IMR-90 (cell line): Measurements from ENCODE around the gene C17orf107. TPM values are rescaled to one million over a fixed set of nuclear protein-coding genes. Genes with fewer than 3 reads are reported as not detected.

Source experiments
- ATAC-seq: fragments of 200-7000 bp; cut with Tn5 transposase; 2 replicates; pipeline ENCODE4 v1.9.1; 2020; ENCODE audit warnings: low read depth, mild to moderate bottlenecking, moderate library complexity
- BruUV-seq: library from RNA; stranded (reverse); fragments of 400-500 nt; replicated peaks from 2 replicates; lab custom pipeline; 2021; lab: Mats Ljungman, UMichigan
- CTCF ChIA-PET: fragments of 300-600 bp; formaldehyde crosslinking; extraction: SDS; loops from one replicate; lab custom pipeline; 2021; ENCODE audit warnings: antibody characterized with exemption; lab: Yijun Ruan, JAX
- POLR2A ChIA-PET: fragments of 300-600 bp; sonication (Branson Sonifier 250); formaldehyde crosslinking; loops from one replicate; lab custom pipeline; 2022; ENCODE audit warnings: antibody characterized with exemption; ENCODE audit not compliant: unreplicated experiment; lab: Charles Lee
- DNase-seq: peaks from one replicate; pipeline ENCODE4 v3.0.0; 2013
- H2AFZ ChIP-seq: replicated peaks from 2 replicates; pipeline ENCODE3; 2013; ENCODE audit warnings: low read length, mild to moderate bottlenecking; ENCODE audit not compliant: poor library complexity
- H2AK5ac ChIP-seq: 2 replicates; pipeline ENCODE4 v1.6.1; 2013; ENCODE audit warnings: low read depth, low read length, inconsistent platforms
- H2AK9ac ChIP-seq: replicated peaks from 2 replicates; pipeline ENCODE3; 2013; ENCODE audit warnings: mild to moderate bottlenecking, low read depth, low read length, moderate library complexity; ENCODE audit not compliant: poor library complexity
- H2BK120ac ChIP-seq: 2 replicates; pipeline ENCODE4 v1.6.1; 2013; ENCODE audit warnings: low read depth, low read length, inconsistent platforms
- H2BK15ac ChIP-seq: 3 replicates; pipeline ENCODE4 v1.6.1; 2013; ENCODE audit warnings: low read depth, low read length, inconsistent platforms
- H2BK20ac ChIP-seq: 2 replicates; pipeline ENCODE4 v1.6.1; 2013; ENCODE audit warnings: low read depth, mild to moderate bottlenecking, inconsistent platforms, low read length, moderate library complexity
- H2BK5ac ChIP-seq: 2 replicates; pipeline ENCODE4 v1.6.1; 2013; ENCODE audit warnings: mild to moderate bottlenecking, low read depth, low read length, inconsistent platforms; ENCODE audit not compliant: poor library complexity, severe bottlenecking
- H3K14ac ChIP-seq: replicated peaks from 2 replicates; pipeline ENCODE4 v1.6.1; 2013; ENCODE audit warnings: low read depth, low read length, inconsistent platforms
- H3K18ac ChIP-seq: 2 replicates; pipeline ENCODE4 v1.6.1; 2013; ENCODE audit warnings: low read depth, low read length, control low read depth
- H3K23ac ChIP-seq: 2 replicates; pipeline ENCODE4 v1.6.1; 2013; ENCODE audit warnings: low read depth, low read length, inconsistent platforms
- H3K27ac ChIP-seq: 2 replicates; pipeline ENCODE4 v1.5.1; 2013; ENCODE audit warnings: mild to moderate bottlenecking, control low read depth, low read length; ENCODE audit not compliant: insufficient read depth
- H3K27me3 ChIP-seq: 2 replicates; pipeline ENCODE4 v1.6.1; 2013; ENCODE audit warnings: low read length; ENCODE audit not compliant: control insufficient read depth, insufficient read depth
- H3K36me3 ChIP-seq: 2 replicates; pipeline ENCODE4 v1.6.1; 2013; ENCODE audit warnings: low read length, mixed read lengths; ENCODE audit not compliant: control insufficient read depth, insufficient read depth
- H3K4ac ChIP-seq: 2 replicates; pipeline ENCODE4 v1.6.1; 2013; ENCODE audit warnings: low read depth, low read length, inconsistent platforms
- H3K4me1 ChIP-seq: 2 replicates; pipeline ENCODE4 v1.6.1; 2013; ENCODE audit warnings: low read length, mixed read lengths; ENCODE audit not compliant: control insufficient read depth, insufficient read depth
- H3K4me2 ChIP-seq: 2 replicates; pipeline ENCODE4 v1.6.1; 2013; ENCODE audit warnings: low read depth, mild to moderate bottlenecking, control low read depth, low read length, moderate library complexity
- H3K4me3 ChIP-seq: 2 replicates; pipeline ENCODE4 v1.5.1; 2013; ENCODE audit warnings: low read depth, mild to moderate bottlenecking, control low read depth, low read length, moderate library complexity; ENCODE audit not compliant: insufficient read depth
- H3K56ac ChIP-seq: 2 replicates; pipeline ENCODE4 v1.6.1; 2013; ENCODE audit warnings: low read length, inconsistent platforms; ENCODE audit not compliant: insufficient read depth; ENCODE audit errors: extremely low read depth
- H3K79me1 ChIP-seq, 2 experiments: 2 replicates each; pipeline ENCODE4 v1.6.1; 2013; ENCODE audit warnings: low read length in 2 of 2, inconsistent platforms in 1 of 2, low read depth in 1 of 2
- H3K9ac ChIP-seq: 2 replicates; pipeline ENCODE4 v1.6.1; 2013; ENCODE audit warnings: low read depth, low read length, control low read depth
- H3K9me1 ChIP-seq: 2 replicates; pipeline ENCODE4 v1.6.1; 2013; ENCODE audit warnings: low read length, inconsistent platforms; ENCODE audit not compliant: insufficient read depth
- H3K9me3 ChIP-seq: 2 replicates; pipeline ENCODE4 v1.6.1; 2013; ENCODE audit warnings: low read length; ENCODE audit not compliant: control insufficient read depth, insufficient read depth
- H4K20me1 ChIP-seq: 2 replicates; pipeline ENCODE4 v1.6.1; 2013; ENCODE audit warnings: low read length, inconsistent platforms; ENCODE audit not compliant: insufficient read depth
- H4K5ac ChIP-seq: 2 replicates; pipeline ENCODE4 v1.6.1; 2013; ENCODE audit warnings: mild to moderate bottlenecking, low read depth, low read length, control low read depth
- H4K8ac ChIP-seq, 2 experiments: 2 replicates each; pipeline ENCODE4 v1.6.1; 2013; ENCODE audit warnings: low read depth in 2 of 2, low read length in 2 of 2, control low read depth in 1 of 2, inconsistent platforms in 1 of 2
- H4K91ac ChIP-seq: 2 replicates; pipeline ENCODE4 v1.6.1; 2013; ENCODE audit warnings: low read depth, low read length, inconsistent platforms; ENCODE audit not compliant: insufficient read depth
- BHLHE40 ChIP-seq: fragments of 150-350 bp; IDR thresholded peaks from 2 replicates; pipeline ENCODE4 v1.6.1; 2016; ENCODE audit warnings: mild to moderate bottlenecking, low read depth, low read length
- CEBPB ChIP-seq: IDR thresholded peaks from 2 replicates; pipeline ENCODE4 v1.6.1; 2012; ENCODE audit warnings: low read depth, low read length, improper control_type of control experiment
- FOS ChIP-seq: fragments of 150-350 bp; IDR thresholded peaks from 2 replicates; pipeline ENCODE4 v1.6.1; 2016; ENCODE audit warnings: low read depth, low read length
- RAD21 ChIP-seq: IDR thresholded peaks from 2 replicates; pipeline ENCODE4 v1.6.1; 2012; ENCODE audit warnings: low read length, improper control_type of control experiment
- RCOR1 ChIP-seq: IDR thresholded peaks from 2 replicates; pipeline ENCODE4 v1.6.1; 2012; ENCODE audit warnings: mild to moderate bottlenecking, low read length, improper control_type of control experiment; ENCODE audit not compliant: insufficient replicate concordance
- WGBS, 2 experiments: methylation state at CpG; one replicate each; pipeline versions ENCODE4 v1.1.5 to v1.1.7; 2013; ENCODE audit warnings: missing lambda C conversion rate in 2 of 2; ENCODE audit not compliant: insufficient read length in 1 of 2; ENCODE audit errors: extremely low coverage in 2 of 2; 5-methylcytosine and 5-hydroxymethylcytosine counted together
- dilution Hi-C: fragments of 300-500 bp; cut with HindIII; formaldehyde crosslinking; loops from one replicate; pipeline ENCODE4 v1.14.3; 2018; ENCODE audit warnings: low sequenced_read_pairs; ENCODE audit not compliant: unreplicated experiment
- in situ Hi-C: fragments of 300-500 bp; cut with MboI; formaldehyde crosslinking; loops from 3 replicates; pipeline ENCODE4 v1.14.3; 2019; ENCODE audit warnings: low sequenced_read_pairs, inconsistent platforms, mixed read lengths
- intact Hi-C: fragments of 100-400 bp; cut with micrococcal nuclease; formaldehyde crosslinking; loops from 2 replicates; pipeline ENCODE4 v1.10.0; 2022
- polyA plus RNA-seq, 3 experiments: library from polyadenylated mRNA; depleted of rRNA; stranded (reverse); fragments of >200 nt; gene quantifications; 2 replicates each; pipeline ENCODE4 v1.2.3, GENCODE V29; 2012; ENCODE audit warnings: low replicate concordance in 1 of 3
- total RNA-seq: library from RNA; depleted of rRNA; stranded (reverse); fragments of >200 nt; gene quantifications from 2 replicates; pipeline ENCODE4 v1.2.3, GENCODE V29; 2012
- TF ChIP-seq, protein P1 (sequence below): conservative IDR thresholded peaks from 2 replicates; pipeline ENCODE4 v1.5.1; 2012; ENCODE audit warnings: mild to moderate bottlenecking, low read depth, low read length, improper control_type of control experiment
- TF ChIP-seq, protein P2 (sequence below): fragments of 150-350 bp; IDR thresholded peaks from 2 replicates; pipeline ENCODE4 v1.6.1; 2016; ENCODE audit warnings: low read depth, mild to moderate bottlenecking, low read length, moderate library complexity, borderline replicate concordance

Gene C17orf107
- total and polyA plus RNA-seq, 2 of the 4 experiments (the other 2 are of a cell fraction) = 0.54 to 0.82 TPM

- Histone ChIP-seq H3K14ac (no peak overlapping the region), H2BK120ac (no peak overlapping the region), H2AK5ac (no peak overlapping the region), H3K4ac (no peak overlapping the region), H3K36me3 (peaks cover 12% of the 10 kb centered on the region), H3K27ac (no peak overlapping the region), H3K4me3 (no peak overlapping the region), H3K27me3 (no peaks in the 10 kb centered on the region), H3K9ac (no peak overlapping the region), H3K4me2 (no peak overlapping the region), H3K23ac (no peak overlapping the region), H2BK15ac (no peak overlapping the region), H2BK5ac (no peak overlapping the region), H4K91ac (no peak overlapping the region), H3K18ac (no peak overlapping the region), H4K8ac (no peak overlapping the region), H2AFZ (no peak overlapping the region), H4K20me1 (no peaks in the 10 kb centered on the region), H2AK9ac (no peak overlapping the region), H3K9me3 (no peaks in the 10 kb centered on the region), H3K79me1 (peaks cover 0 to 2% of the 10 kb centered on the region in 2 experiments; a peak in 1 of 4 replicates), H3K4me1 (peaks cover 4% of the 10 kb centered on the region), H3K56ac (no peak overlapping the region), H4K5ac (no peak overlapping the region), H3K9me1 (peaks cover 9% of the 10 kb centered on the region), H2BK20ac (no peak overlapping the region)
- ATAC-seq = no peak
- 90% methylated on average over 4 of the region's 12 CpGs; no CpG with 5 or more reads in 1 of the 2 experiments for WGBS, 2 experiments
- intact Hi-C loops = no loop called here
- ChIA-PET CTCF (no interaction called here), POLR2A (no interaction called here)
- in situ Hi-C loops = no loop called here
- no TSS peak for BruUV-seq
- TF ChIP-seq RCOR1 (no peak), CEBPB (no peak), RAD21 (no peak), FOS (no peak), BHLHE40 (no peak)
- TF ChIP-seq, protein P1, sequence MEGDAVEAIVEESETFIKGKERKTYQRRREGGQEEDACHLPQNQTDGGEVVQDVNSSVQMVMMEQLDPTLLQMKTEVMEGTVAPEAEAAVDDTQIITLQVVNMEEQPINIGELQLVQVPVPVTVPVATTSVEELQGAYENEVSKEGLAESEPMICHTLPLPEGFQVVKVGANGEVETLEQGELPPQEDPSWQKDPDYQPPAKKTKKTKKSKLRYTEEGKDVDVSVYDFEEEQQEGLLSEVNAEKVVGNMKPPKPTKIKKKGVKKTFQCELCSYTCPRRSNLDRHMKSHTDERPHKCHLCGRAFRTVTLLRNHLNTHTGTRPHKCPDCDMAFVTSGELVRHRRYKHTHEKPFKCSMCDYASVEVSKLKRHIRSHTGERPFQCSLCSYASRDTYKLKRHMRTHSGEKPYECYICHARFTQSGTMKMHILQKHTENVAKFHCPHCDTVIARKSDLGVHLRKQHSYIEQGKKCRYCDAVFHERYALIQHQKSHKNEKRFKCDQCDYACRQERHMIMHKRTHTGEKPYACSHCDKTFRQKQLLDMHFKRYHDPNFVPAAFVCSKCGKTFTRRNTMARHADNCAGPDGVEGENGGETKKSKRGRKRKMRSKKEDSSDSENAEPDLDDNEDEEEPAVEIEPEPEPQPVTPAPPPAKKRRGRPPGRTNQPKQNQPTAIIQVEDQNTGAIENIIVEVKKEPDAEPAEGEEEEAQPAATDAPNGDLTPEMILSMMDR = no peak
- TF ChIP-seq, protein P2, sequence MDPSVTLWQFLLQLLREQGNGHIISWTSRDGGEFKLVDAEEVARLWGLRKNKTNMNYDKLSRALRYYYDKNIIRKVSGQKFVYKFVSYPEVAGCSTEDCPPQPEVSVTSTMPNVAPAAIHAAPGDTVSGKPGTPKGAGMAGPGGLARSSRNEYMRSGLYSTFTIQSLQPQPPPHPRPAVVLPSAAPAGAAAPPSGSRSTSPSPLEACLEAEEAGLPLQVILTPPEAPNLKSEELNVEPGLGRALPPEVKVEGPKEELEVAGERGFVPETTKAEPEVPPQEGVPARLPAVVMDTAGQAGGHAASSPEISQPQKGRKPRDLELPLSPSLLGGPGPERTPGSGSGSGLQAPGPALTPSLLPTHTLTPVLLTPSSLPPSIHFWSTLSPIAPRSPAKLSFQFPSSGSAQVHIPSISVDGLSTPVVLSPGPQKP = no peak
- no peak for DNase-seq
- dilution Hi-C loops = no loop called here
These were observed 33.4 kb downstream of the C17orf107 start for GRCh38 chr17:4932756-4933155.
